GM21737 (cell line): ENCODE measurements around the gene GLIS1.

Experiments used
- ATAC-seq: cut with Tn5 transposase; IDR thresholded peaks from one replicate; pipeline ENCODE4 v1.9.1; 2021; ENCODE audit warnings: mild to moderate bottlenecking, moderate library complexity; ENCODE audit not compliant: unreplicated experiment

The GLIS1 gene

DNA sequence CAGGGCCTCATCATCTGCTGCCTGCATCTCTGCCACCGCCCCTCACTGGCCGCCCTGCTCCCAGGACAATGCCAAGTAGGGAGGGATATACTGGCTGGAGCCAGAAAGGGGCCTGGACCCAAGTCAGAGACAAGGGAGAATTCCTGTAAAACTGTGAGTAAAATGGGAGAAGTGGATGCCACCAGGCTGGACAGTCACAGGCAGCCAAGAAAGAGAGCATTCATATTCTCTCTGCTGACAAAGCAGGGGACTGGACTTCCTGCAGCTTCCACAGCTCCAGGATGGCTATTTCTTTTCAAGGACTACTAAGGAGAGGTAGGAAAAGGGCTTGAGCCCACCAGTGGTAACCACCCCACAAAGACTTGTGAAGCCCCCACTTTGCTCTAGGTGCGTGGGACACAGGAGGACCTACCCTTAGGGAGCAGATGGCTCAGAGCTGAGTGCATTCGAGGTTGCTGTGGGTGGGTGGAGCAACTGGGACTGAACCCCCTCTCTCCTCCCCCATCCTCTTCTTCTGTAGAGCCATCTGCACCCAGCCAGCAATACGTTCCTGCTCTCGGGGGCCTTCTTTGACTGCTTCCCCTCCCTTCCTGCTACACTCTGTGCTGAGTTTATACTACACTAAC, 57.5 kb downstream of the GLIS1 start:
- ATAC-seq, result no peak

DNA sequence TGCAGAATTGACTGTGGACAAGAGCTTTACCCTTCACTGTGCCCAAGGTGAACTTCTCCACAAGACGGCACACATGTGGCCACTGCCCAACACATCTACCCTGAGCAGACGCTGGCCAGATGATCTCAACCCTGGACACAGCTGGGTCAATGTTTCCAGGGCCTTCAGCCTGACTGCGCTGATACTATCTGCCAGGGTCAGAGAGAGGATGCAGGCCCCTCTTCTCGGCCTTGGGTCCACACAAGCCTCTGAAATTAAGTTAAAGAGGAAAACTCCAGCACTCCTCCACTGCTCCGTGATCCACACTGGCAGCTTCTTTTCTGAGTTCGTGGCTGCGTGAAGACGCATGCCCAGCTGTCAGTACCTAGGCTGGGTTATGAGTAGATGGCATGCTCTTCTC, 58.1 kb downstream of the GLIS1 start:
- no peak for ATAC-seq

DNA sequence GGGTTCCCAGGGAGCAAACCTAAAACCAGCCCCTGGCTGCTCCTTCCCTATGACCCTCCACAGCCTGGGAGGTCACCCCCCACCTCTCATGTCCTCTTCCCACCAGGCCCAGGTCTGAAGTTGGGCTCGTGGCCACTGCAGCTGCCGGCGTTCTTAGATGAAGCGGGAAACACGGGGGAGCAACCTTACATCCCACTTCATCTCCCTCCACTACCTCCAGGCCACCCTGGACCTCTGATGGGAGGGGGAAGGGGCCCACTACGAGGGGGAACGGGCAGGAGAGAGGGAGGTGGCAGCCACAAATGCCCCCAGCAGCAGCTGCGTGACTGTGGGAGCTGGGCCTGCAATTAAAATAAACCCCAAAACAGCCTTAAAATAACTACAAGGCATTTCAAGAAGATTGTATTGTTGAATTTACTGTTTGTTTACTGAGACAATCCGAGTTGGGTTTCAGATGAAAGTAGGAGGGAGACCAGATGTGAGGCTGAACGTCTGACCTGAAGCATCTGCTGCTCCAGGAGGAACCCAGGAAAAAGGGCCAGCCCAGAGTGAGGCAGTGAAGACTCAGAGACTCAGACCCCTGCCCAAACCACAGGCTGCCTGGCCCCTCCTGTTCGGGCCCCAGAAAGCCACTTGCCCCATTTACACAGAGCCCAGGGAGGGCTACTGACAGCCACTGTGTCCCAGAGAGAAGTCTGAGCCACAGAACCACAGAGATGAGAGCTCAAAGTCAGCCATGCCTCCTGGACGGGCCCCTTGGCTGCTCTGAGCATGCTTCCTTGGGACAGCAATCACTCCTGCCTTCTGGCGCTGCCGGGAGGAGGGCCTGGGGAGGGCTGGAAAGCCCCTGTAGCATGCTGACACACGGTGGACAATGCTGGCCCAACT, 59.8 kb downstream of the GLIS1 start:
- no peak for ATAC-seq

DNA sequence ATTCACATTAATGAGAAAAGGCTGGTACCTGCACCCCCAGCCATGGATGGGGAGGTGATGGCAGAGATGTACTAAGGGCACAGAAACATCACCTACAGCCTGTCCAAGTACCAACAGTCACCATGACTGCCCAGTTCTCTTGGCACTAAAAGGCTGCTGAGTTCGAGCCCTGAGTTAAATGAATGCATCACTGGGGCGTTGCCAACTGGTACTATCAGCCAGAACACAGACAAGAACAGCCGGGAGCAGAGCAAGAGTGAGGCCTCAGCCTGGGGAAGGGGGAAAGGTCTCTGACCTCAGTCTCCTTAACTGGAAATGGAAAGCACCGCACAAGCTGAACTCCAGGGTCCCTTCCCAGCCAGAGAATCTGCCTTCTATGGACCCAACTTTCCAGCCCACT, 60.5 kb downstream of the GLIS1 start:
- ATAC-seq, result no peak

DNA sequence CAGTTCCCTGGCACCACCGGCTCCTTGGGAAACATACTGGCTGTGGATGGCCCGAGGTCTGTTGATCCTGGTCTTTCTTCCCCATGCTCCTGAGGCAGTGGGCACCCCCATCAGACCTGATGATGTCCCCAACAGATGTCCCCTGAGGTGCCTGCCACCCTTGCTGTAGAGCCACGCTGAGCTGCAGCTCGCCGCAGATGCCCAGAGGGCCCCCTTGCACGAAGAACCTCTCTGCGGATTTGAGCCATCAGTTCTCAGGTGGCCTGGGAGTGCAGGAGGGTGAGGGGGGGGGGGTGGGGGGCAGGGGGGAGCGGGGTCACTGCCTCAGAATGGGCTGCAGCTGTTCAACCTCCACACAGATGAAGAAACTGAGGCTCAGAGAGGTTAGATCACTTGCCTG, 60.9 kb downstream of the GLIS1 start:
- ATAC-seq, result no peak

DNA sequence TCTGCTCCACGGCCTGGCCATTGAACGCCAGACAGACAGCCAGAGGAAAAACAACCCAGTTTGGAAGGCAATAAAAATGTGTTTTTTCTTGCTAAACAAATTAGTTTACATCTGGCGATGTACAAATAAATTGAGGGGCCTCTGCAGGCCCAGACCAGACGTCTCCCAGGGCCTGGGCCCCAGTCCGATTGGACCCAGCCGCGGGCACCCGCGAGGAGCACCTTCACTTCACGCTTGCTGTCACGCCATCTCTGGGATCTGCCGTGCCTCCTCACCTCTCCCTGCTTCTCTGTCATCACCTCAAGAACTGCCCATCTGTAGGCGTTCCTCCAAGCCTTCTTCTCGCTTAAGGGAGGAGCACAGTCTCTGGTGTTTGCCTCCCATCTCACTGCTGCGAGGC, 61.5 kb downstream of the GLIS1 start:
- ATAC-seq, result no peak

DNA sequence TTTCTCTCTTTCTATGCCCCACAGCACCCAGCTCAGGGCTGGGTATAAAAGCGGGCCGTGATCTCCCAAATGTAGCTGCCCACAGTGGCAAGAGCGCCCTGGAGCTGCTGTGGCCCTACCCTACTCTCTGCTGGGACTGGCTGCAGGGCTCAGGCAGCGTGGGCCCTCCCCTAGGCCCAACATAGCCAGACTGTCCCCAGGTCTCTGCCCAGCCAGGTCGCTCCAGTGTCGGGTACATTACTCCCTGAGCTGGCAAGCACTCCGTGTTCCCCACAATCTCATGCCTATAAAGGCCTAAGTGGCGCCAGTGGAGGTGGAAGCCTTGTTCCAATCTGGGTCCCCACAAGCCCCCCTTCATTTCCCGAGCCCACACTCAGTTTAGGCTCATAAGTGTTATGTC, 66.2 kb downstream of the GLIS1 start:
- ATAC-seq, result no peak

DNA sequence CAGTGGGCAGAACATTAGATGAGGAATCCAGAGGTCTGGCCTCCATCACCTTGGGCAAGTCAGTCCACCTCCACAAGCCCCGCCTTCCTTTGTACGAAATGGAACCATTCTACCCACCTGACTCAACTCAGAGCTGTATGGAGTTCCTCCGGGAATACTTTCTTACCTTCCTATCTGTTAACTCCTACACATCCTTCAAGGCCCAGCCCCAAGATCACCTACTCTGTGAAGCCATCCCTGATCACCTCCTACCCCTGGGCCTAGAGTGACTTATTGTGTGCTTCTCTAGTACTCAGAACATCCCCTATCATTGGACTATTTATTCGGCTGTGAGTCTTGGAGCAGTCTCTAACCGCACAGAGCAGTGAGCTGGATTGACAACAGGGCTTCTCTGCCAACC, 66.7 kb downstream of the GLIS1 start:
- ATAC-seq, result no peak

DNA sequence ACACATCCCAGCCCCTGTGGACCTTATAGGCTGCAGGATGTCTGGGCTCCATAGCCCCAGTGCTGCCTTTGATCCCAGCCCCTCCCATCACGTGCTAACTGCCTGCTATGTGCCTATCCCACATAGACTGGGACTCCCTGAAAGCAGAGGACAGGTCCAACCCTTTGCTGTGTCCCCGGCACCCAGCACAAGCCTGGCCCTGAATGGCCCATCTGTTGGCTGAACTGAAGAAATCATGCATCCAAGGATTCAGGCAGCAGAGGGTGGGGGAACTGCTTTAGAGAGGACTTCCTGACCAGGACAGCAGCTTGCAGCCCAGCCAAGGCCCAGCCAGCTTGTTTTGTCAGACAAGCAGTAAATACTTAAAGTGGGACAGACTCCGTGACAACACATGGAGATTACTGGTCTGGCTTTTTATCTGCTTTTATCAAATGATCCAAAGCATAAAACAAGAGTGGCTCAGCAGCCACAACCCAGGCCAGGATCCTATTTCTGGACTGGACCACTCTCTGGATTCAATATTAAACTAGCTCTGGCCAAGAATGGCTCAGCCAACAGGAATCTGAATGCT, 69.3 kb downstream of the GLIS1 start:
- ATAC-seq, result no peak

DNA sequence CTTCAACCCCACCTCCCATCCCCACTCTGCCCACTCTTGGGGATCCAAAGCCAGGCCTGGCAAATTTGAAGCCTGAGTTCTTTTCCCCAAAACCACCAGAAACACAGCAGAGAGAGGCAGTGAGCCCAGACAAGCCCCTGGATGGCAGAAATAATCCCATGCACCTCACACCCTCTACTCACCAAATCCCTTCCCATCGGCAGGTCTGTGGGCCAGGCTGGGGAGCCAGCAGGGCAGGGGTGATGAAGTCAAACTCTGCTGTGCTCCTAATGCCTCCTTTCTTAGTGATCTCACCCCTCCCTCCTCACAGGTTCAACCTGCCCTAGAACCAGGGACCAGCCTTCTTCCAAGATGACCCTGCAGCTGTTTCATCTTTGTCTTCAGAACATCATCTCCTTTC, 72.4 kb downstream of the GLIS1 start:
- no peak for ATAC-seq

DNA sequence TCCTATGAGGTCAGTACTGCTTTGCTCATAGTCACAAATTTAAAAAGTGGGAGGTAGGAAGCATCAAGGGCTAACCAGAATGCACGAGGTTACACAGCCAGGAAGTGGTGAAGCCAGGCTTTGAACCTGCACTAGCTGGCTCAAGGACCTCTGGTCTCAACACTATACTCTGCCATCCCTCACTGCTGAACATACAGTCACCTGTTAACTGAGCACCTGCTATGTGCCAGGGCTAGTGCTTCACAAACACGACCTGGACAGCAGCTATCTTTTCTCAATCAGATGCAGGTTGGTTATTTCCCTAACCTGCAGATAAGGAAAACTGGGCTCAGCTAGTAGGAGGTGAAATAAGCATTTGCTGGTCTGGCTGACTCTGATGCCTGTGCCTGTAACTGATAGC, 73.0 kb downstream of the GLIS1 start:
- ATAC-seq, result no peak

DNA sequence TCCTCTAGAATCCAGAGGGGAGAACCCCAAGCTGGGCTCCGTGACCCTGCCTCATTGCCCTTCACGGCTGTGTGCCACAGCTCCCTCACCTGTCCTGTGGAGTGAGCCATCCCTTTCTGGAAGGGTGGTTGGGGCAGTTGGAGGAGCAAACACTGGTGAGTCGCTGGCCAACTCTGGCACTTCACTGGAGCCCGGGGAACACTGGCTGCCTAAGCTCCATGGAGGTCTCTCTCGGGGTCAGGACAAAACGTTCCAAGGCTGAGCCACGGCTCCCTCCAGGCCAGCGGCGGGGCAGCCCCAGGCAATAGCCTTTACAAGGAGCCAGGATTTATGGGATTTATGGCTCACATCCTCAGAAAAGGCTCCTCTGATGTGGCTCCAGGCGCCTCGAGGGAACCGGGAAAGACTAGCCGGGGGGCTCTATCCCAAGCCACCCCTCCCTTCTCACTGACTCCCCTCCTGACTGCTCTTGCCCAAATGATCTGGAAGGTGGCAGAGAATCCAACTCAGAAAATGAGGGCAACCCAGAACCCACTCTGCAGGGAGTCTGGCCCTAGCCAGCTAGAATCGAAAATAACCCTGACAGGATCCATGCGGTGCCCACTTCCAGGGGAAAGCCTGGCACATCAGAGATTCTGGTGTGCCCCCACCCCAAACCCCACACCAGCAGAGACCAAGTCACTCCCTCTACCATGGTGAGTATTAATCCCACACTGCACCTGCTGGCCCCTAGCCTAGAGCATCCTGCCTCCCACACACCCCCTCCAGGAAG, 75.2 kb downstream of the GLIS1 start:
- no peak for ATAC-seq

DNA sequence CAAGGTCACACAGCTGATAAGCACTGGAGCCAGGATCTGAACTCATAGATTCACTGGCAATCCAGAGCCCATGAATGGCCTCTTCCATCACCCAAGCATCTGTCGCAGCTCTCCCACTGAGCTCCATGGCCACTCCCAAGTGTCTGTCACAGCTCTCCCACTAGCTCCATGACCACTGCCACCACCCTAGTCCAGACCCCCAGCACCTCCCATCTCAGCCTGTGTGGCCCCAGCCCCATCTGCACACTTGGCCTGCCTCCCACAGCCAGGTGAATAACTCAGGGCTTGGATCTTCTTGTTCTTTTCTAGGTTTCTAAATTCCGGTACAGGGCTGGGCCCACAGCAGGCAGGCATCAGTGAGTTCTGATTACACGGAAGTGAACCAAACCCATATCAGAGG, 76.0 kb downstream of the GLIS1 start:
- no peak for ATAC-seq

DNA sequence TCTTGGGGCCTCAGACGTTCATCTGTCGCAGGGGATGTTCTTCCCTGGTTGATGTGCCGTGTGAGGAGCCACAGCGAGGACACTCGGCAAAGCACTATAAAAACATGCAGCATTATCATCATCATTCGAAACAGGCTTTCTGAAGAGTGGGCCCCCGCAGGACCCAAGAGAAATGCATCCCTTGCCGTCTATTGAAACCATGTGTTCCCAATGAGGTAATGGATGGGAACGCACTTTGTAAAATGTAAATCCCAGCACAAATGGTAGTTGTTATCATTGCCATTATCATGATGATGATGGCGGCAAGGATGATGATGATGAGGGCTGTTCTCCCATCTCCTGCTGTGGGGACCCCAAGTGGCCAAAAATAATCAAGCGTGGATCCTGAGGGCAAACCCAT, 76.8 kb downstream of the GLIS1 start:
- no peak for ATAC-seq

DNA sequence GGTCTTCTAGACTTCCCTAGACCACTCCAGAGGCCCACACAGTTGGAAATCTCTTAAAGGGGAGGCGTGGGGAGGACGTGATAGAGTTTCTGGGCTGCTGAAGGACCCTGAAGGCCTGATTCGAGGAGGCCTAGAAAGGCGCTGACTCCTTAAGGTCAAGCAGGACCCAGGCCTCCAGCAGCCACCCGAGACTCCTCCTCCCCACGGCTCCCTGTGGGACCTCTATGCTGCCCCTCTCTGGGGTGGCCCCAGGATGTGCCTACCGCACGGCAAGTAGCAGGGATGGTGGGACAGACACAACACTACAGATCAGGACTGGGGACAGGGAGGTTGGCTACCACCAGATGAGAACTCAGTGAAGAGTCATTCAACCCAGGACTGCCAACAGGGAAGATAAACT, 77.5 kb downstream of the GLIS1 start:
- no peak for ATAC-seq

DNA sequence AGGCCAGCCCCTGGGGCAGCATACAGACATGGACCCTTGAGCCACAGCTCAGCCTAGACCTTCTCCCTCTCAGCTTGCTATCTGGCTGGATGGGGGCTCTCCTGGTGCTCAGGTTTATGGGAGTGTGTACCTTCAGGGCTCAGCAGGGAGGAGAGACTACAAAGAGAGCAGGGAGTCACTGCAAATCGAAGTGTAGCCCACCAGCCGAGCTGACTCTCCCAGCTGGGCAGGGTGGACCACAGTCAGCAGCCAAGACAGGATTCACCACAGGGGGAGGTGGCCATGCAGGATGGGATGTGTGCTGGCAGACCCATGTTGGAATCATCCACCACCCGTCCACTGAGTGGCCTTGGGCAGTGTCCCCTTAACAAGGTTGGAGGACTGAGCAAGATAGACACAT, 78.3 kb downstream of the GLIS1 start:
- no peak for ATAC-seq

DNA sequence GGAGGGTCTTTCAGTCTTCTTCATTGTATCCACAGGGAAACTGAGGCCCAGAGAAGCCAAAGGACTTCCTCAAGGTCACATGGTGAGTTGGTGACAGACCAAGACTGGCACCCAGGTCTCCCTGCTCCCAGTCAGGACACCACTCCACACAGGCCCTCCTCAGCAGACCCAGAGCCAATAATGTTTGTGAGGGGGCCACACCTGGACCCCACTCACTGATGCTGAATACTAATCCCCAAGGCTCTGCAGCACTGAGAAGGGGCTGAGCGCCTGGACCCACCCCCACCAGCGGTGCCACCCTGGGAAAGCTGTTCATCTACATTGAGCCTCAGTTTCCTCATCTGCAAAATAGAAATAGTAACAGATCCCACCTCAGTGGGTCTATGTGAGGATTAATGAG, 79.5 kb downstream of the GLIS1 start:
- no peak for ATAC-seq

DNA sequence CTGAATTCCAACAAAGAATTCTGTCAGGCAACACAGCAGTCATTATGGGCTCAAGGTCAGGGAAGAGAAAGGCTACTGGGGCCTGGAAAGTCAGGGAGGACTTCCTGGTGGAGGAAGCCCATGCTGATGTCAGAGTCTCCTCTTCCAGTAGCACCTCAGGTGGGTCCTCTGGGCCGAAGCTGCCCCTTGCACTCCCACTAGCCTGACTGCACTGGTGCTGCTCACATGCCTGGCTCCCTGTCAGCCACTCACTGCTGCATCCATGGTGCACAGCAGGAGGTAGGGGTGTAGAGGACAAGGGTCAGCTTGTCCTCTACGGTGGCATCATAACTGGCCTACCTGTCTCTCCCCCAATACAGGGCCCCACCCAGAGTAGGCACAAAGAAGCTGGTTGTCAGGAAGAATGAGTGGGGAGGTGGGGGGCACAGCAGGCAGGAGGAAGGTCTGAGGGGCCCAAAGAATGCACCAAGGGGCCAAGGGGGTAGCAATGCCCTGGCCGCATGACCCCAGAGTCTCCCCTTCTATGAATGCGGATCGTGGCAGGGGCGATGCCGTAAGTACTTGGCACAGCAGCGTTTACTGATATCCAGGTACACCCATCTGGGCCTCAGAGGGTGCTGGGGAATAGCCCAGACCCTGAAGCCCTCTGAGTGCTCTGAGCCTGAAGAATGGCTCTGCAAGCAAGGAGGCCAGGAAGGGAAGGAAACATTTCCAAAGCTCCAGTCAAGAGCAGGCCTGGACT, 80.3 kb downstream of the GLIS1 start:
- no peak for ATAC-seq

DNA sequence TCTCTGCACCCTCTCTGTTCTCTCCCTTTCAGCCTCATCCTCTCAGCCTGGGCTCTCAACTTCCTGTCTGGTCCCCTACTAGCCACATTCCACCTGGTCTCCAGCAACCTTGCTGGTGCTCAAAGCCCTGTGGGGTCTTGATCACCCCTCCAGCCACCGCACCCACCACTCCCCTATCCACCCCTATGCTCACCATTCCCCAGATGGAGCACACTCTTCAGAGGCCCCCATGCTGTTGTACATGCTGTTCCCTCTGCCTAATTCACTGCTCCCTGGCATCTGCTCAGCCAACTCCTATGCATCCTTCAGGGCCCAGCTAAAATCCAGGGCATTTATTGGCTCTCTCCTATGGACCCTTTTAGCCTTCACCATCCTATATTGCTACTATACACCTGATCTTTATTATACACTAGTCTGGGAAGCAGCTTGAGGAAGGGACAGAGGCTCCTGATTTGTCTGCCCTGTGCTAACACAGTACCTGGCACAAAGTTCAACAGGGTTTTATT, 81.0 kb downstream of the GLIS1 start:
- no peak for ATAC-seq

DNA sequence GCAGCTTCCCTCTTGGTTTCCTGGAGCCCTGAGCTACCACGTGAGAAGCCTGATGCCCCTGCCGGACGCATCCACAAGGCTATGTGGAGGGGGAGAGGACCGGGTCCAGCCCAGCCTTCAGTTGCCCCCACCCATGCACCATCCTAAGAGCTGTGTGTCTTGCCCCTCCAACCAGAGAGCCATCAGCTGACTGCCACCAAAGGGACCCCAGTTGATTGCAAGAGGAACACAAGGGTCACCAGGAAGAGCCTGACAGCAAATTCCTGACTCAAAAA, 81.5 kb downstream of the GLIS1 start:
- no peak for ATAC-seq
